HL-60/S4 treated with retinoic acid at 250 ng/mL for 4 days and 3 days (cell line): ENCODE data around the gene CAD.
"Not testable (repeated sequence)": the region's sequence is repeated elsewhere in the genome, so short reads cannot be mapped to it uniquely, and the experiment has no call there.

Experiments used
- in situ Hi-C: fragments of 300-500 bp; cut with MboI; formaldehyde crosslinking; loops from 2 replicates; pipeline ENCODE4 v1.7.0; 2022; ENCODE audit warnings: low sequenced_read_pairs

The CAD gene

GRCh38 chr2:27217173-27218121, at the start of gene CAD:
Gene CAD (plus strand): TSS chr2:27217369. CDS start chr2:27217552, 183 bp downstream.
- in situ Hi-C loops: no loop called here

DNA sequence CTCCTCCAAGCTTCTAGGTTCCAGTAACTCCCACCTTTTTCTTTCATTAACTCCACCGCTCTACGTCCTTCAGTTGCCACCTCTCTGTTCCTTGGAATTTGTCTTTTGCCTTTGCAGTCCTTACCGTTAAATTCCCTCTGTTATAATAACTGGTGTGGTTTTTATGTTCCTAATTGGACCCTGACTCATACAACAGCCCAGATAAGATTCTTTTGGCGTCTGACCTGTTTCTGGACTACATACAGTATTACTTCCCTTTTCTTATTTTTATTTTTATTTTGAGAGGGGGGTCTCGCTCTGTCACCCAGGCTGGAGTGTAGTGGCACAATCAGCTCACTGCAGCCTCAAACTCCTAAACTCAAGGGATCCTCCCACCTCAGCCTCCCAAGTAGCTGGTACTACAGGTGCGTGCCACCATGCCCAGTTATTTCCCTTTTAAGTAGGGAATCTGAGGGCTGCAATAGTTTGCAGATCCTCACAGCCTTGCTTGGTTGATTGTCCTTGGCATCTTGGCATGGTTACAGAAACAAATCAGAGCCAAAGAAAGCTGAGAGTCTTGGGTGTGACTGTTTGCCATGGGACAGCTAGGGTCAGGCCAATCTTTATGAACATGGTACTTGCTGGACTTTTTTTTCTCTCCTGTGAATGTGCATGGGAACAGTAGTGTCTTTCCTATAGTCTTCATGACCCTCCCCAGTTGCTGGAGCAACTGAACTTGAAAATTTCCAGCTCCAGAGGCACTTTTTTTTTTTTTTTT, 46.4 kb upstream of the CAD start:
- in situ Hi-C loops: no loop called here

- in situ Hi-C loops: no loop called here
Observed at GRCh38 chr2:27171351-27171848, 45.8 kb upstream of the CAD start.

- in situ Hi-C loops: no loop called here
Observed at GRCh38 chr2:27174638-27175037, 42.5 kb upstream of the CAD start.

DNA sequence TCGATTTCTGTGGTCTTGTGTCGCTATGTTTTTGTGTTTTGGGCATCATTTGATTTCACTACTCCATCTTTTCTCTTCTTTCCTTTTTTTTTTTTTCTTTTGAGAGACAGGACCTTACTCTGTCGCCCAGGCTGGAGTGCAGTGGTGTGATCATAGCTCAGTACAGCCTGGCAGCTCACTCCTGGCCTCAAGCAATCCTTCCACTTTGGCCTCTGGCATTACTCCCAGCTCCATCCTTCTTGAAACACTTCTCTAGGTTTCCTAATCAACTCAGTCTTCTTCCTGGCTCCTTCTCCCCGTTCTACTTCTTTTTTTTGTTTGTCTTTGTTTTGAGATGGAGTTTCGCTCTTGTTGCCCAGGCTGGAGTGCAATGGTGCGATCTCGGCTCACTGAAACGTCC, 41.8 kb upstream of the CAD start:
- in situ Hi-C loops: no loop called here

DNA sequence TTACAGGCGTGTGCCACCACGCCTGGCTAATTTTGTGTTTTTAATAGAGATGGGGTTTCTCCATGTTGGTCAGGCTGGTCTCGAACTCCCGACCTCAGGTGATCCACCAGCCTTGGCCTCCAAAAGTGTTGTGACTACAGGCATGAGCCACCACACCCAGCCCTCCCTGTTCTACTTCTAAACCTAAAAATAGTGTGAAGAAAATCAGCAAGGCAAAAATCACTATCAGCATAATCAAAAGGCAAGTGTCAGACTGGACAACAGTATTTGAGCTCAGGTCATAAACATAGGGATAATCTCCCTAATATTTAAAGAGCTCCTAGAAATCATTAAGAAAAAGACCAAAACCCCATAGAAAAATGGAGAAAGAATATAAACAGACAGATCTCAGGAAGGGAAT, 41.4 kb upstream of the CAD start:
- in situ Hi-C loops: not testable (repeated sequence)

DNA sequence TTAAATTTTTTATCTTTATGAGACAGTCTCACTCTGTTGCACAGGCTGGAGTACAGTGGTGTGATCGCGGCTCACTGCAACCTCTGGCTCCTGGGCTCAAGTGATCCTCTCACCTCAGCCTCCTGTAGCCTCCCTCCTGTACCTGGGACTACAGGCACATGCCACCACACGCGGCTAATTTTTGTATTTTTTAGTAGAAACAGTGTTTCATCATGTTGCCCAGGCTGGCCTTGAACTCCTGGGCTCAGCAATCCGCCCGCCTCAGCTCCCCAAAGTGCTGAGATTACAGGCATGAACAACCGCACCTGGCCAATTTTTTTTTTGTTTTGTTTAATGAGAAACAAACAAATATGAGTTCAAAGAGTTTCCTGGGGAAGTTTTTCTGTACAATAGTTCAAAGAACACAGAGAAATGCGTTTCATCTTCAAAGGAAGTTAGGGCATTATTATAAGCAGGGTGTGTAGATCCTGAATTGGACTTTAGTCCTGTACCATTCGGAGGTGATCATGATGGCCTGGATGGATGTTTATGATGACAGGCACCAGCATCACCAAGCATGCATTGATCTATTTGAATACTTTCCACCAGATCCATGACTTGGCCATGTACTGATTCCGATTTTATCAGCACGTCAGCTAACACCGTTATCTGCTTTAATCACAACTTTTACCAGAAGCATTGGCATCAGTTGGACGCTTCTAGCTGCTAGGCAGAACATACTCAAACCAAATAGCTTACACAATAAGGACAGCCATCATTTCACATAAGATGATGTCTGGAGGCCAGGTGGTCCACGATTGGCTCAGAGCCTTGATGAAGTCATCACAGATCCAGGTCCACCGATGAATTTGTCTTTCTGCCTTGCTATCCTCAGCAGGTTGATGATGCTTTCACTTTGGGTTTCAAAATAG, 39.5 kb upstream of the CAD start:
- in situ Hi-C loops: no loop called here

GRCh38 chr2:27178469-27178868, 38.7 kb upstream of the CAD start:
- in situ Hi-C loops: no loop called here

- in situ Hi-C loops: no loop called here
Observed at GRCh38 chr2:27179344-27180000, 37.7 kb upstream of the CAD start.

- in situ Hi-C loops: no loop called here
Observed at GRCh38 chr2:27182346-27182745, 34.8 kb upstream of the CAD start.

DNA sequence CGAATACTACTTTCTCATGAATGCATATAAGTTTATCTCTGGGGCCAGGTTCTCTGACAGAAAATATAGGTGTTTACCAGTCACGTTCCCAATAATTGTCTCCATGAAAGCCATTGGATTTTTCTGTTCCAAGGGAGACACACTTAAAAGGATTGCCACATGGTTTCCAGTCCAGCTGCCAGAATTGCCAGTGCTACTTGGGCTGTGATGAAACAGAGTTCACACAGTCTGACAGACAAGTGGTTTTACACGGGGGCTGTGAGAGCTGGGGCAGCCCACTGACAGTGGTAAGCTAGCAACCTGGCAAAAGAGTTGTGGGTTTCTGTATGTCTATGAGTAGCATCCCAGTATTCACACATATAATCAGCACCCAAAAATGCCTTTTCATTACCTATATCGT, 33.1 kb upstream of the CAD start:
- in situ Hi-C loops: no loop called here

DNA sequence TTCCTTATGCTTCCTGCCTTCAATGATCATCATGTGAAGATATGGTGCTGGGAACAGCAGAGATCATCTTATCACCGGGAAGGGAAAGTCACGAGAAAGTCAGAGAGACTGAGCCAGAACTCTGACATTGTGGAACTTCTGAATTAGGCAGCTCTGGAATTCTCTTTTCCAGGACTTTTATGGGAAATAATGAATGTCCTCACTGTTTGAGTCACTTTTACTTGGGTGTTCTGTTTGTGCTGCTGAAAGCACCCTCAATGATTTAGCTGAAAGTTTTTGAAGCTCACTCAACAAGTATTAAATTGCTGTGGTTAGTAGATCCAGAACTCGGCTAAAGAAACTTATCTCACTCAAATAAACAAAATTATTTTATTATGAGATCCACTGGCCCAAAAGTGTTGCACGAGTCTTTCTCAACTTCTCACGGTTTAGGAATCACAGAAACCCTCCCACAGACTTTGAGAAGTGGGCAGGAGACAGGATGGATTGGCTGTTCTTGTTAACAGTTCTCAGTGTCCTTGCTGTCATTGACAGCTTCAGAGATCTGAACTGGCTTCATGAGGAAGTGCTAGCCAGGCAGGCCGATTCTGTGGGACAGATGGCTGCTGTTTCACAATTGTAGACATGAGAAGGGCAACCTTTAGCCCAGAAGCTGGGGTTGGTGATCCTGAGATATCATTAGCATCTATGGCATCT, 31.7 kb upstream of the CAD start:
- in situ Hi-C loops: no loop called here

DNA sequence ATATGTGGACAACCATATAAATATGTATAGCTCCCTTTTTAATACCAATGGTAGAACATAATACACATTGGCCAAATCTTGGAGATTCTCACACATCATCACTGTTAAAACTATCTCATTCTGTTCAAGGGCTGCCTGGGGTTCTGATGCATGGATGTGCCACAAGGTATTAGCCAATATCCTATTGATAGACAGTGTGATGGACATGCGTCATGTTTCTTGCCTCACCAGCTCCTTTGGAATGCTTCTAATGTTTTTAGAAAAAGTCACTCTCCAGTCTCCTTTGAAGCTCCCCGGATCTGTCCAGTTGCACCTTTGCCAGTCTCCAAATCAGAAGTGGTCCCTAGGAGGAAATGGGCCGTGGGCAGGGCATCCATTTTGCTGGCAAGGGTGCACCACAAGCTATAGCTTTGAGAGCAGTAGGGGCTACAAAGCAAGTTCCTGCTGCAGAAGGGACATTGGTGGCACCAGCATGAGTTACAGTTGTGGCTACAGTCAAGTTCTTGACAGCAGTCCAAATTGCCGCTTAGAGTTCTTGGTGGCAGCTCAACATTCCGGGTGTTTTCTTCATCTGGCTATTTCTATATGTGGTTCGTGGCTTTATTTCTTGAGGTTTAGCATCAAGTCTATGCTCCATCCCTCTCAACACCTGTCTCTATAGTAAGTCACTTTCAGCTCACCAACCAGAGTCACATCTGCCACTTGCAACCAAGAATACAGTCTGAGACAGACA, 30.4 kb upstream of the CAD start:
- in situ Hi-C loops: no loop called here

DNA sequence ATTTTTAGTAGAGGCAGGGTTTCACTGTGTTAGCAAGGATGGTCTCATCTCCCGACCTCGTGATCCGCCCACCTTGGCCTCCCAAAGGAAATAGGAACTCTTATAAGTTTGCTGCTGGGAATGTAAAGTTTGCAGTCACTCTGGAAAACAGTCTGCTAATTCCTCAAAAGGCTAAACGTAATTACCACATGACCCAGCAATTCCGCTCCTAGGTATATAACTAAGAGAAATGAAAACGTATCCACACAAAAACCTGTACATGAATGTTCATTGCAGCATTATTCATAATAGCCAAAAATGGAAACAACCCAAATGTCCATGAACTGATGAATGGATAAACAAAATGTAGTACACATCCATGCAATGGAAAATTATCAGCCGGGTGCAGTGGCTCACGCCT, 27.2 kb upstream of the CAD start:
- in situ Hi-C loops: no loop called here

DNA sequence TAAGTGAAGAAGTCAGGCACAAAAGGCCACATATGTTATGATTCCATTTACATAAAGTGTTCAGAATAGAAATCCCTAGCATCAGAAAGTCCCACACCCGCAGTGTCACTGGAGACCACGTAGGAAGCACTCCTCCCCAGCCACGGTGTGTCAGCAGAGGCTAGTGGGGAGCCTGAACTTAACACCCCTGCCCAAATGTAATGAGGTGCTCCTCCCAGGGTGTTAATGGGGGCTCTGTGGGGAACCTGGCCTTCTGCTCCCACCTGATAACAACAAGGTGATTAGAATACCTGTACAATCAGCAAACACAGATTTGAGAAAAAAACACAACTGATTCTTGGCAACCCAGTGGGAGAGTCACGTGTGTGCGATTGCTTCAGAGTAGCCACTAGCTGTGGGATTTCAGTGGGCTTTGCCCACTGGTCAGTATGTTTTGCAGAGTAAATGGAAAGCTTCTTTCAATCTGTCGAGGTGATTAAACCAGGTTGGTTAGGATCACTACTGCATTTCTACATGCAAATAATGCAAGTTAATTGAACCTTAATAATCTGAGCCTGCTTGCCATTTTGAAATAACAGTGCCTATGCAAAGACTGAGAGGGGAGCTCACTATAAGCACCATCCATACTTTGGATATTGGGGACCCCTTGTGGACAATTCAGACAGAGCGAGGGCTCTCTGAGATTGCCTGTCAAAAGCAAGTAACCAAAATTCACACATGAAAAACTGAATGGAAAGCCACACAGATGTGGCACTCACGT, 25.9 kb upstream of the CAD start:
- in situ Hi-C loops: no loop called here

GRCh38 chr2:27194538-27195354, 22.4 kb upstream of the CAD start:
- in situ Hi-C loops: no loop called here

- in situ Hi-C loops: not testable (repeated sequence)
Observed at GRCh38 chr2:27195799-27196198, 21.4 kb upstream of the CAD start.
